GM15510 (cell line): Measurements from ENCODE around the gene TGM1.

ENCODE experiments used
- POLR2A ChIP-seq: IDR thresholded peaks from 3 replicates; pipeline ENCODE4 v1.6.1; 2011; ENCODE audit warnings: borderline replicate concordance; ENCODE audit not compliant: insufficient read length; ENCODE audit errors: extremely low read depth

The TGM1 gene

DNA sequence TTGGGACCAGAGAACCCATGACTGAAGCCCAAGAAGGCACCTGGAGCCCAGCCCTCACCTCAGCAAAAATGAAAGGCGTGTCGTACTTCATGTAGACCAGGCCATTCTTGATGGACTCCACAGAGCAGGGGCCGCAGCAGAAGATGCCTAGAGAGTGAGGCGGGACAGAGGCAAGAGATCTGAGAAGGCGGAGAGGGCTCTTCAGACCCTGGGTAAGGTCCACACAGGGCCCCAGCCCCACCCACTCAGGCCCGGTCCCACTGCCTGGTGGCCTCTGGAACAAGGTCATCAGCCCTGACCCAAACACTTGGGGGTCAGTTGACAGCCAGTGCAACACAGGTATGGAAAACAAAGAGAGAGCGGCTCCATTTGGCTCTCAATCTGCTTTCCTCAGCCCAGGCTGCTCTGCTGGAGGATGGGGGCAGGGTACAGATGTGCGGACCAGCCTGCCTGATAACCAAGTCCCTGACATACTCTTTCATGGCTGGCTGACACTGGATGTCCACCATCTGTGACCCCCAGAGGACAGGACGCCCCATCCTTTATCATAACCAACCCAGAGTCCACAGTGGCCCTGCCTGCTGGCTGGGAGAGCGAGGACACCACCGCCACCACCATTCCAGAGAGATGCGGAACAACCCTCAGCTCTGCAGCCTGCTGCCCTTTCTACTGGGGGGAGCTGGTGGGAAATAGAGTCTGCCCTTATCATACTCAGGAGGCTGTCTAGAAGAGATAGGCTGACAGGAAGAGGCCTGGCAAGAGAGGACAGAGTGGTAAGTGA lies 6.9 kb downstream of the TGM1 start:
- no peak for TF ChIP-seq POLR2A

DNA sequence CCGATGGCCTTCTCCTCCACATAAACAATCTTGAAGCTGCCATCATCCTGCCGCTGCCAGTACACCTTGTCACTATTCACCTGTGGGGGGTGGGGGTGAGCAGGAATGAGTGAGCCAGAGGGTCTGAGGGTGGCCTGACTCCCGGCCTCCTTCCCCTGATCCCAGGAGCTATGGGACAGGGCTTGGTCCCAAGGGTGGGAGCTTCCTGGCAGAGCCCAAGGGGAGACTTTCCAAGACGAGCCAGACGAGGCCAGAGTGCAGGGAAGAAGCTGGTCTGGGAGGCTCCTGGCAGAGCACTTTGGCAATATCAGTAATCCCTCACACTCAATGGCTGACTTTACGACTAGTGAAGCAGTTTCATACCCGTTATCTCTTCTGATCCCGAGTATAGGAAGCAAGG lies 7.5 kb downstream of the TGM1 start:
- TF ChIP-seq POLR2A, result no peak

DNA sequence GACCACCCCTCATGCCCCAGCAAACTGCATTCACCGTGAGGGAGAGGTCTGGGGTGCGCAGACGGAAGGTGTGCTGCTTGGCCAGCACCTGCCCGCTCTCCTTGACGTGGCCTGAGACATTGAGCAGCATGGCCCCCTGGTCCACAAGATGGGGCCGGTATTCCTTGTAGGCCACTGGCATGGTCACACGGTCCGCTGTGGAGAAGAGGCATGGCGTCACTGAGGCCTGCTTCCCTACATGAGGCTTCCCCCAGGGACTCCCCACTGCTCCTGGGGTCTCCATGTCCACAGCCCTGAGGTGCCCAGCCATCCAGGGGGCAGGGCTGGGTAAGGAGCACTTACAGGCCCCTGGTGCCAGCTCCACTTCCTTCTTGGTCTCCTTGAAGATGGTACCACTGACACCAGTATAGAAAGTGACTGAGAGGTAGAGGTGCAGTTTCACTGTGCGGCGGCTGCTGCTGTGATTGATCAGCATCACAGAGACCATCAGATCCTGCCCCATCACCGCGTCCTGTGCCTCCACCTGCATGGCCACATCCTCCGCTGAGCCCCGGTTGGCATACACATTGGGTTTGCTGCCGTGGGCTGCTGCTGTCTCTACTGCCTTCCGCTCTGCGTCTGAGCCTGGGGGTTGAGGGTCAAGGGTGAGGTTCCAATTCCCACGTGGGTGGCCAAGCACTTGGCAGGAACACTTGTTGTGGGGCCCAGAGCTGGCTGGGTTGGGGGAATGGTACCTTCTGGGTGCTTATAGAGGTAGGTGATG lies 8.2 kb downstream of the TGM1 start:
- TF ChIP-seq POLR2A, result no peak

DNA sequence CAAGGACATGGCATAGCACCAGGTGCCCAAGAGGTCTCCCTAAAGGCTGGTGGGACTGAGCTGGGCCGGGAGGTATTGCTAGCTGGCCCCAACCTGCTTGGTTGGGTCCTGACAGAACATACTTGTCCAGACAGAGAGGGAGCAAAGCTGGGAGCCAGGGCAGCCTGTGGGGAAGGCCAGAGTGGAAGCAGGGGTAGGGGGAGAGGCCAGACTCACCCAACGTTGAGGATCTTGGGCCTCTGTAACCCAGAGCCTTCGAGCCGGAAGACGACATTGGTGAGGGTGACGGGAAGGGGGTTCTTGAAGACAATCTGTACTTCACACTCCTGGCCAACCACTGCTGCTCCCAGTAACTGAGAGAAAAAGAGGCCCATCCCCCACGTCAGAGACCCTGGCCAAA lies 9.0 kb downstream of the TGM1 start:
- no peak for TF ChIP-seq POLR2A

DNA sequence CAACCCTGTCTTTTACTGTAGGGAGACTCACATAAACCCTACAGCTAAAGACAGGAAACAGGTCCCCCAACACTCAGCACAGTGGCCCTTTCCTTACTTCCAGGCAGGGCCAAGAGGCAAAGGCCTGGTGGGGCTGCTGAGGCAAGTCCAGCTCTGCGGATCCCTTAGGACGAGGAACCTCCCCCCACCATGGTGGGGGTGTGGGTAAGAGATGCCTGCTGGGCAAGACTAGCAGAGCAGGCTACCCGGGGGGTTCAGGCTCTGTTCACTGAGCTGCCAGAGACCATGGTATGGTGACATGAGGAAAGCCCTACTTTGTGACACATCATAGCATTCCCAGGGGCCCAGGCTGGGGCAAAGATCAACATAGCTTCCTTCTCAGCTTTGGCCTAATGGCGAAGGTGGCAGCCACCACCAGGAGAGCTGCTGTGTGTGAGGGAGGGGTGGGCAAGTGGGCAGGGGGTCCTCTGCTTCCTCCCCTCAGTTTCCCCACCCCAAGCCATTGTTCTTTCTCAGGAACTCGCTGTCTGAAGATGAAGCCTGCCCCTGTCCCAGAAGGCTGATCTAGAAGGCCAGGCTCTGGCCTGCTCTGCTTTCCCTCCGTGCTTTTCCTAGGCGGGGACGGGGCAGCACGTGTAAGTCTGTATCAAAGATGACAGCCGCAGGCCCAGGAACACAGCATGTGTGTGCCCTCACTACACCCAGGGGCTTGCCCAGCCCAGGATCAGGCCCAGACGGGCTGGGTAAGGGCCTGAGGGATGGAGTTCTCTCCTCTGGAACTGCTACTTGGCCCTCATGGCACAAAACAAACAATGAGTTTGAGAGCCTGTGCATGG lies 10.5 kb downstream of the TGM1 start:
- TF ChIP-seq POLR2A, result no peak

DNA sequence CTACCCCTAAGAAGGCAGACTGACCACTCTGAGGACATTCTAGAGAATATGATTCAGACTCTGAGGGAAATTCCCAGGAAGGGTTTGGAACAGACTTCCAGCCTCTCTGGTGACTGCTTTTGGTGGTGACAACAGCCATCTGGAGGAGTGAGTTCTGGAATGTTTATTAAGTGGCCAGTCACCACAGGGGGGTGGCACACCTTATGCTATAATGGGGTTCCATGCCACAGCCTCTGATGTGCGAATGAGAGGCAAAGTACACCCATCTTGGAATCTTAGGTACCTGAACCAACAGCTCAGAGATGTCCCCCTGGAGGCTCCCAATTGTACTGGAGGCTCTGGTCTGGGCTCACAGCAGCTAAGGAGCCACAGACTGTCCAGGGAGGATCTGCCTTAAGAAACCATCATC lies 11.1 kb downstream of the TGM1 start:
- no peak for TF ChIP-seq POLR2A

DNA sequence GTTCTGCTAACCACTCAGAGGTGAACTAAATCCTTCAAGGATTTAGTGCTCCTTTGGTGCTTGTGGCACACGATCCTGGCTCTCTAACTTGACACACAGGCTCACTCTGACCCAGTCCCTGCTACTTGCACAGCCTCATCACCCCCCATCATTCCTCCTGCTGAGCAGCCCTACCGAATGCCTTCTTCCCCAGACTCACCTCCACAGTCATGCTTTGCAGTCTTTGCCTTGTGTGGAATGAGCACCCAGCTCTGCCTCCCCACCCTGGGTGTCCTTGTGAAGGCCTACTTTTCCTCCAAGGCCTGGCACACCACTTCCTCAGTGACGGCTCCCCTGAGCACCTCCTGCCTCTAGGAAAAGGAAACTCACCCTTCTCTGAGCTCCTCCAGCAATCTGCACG lies 12.6 kb downstream of the TGM1 start:
- TF ChIP-seq POLR2A, result no peak

DNA sequence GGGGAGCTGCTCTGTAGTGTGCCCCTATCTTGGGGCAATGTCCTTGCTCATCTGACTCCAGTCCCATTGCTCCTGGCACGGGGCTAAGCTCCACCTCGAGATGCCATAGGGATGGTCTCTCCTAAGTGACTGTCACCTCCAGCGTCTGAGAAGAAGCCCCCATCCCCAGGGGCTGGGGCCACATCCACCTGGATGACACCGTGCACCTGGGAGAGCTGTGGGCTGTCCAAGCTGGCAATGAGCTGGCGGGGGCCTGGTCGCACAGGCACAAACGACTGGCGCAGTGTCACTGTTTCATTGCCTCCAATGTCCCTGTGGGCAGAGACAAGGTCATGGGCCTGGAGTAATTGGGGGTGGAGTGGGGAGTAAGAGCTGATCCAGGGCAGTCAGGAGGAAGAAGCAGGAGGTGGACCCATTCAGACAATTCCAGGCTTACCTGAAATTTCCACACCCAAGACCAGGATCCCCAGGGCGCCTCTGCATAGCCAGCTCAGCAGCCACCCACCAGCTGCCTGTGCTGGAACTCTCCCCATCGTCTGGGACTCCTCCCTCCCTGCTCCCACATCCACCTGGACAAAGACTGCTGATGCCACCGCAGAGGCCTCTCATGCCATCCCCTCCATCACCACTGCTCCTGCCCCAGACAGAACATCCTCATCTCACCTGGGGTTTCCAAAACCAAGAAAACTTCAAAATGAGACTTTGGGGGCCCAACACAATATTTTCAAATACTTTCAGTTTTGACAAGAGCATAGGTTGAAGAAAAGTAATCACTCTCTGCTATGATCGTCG lies 13.6 kb downstream of the TGM1 start:
- no peak for TF ChIP-seq POLR2A

DNA sequence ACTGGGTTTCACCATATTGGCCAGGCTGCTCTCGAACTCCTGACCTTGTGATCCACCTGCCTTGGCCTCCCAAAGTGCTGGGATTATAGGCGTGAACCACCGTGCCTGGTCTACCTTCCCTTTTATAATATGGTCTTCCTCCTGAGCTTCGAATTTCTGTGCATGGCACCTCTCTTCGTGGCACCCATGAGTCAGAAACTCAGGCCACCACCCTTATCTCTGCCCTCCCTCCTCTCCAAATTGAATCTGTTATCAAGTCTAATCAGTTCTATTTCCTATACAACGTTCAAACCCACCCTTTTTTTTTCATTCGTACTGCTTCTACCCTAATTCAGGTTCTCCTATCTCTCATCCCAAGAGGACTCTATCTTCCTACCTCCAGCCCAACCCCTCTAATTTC lies 15.6 kb downstream of the TGM1 start:
- no peak for TF ChIP-seq POLR2A

DNA sequence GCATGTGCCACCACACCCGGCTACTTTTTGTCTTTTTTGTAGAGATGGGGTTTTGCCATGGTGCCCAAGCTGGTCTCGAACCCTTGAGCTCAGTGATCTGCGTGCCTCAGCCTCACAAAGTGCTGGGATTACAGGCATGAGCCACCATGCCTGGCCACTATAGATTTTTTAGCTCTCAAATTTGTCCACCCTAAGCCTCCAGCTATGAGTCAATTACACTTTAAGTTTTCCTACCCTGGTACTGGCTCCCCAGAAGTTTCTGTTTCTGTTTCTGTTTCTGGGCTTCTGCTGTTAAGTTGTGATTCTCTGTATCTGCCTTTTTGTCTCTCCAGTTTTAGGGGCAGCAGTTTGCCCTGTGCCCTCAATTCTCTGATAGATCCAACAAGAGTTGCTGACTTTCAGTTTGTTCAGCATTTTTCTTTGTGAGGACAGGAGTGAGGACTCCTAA lies 16.2 kb downstream of the TGM1 start:
- TF ChIP-seq POLR2A, result no peak

DNA sequence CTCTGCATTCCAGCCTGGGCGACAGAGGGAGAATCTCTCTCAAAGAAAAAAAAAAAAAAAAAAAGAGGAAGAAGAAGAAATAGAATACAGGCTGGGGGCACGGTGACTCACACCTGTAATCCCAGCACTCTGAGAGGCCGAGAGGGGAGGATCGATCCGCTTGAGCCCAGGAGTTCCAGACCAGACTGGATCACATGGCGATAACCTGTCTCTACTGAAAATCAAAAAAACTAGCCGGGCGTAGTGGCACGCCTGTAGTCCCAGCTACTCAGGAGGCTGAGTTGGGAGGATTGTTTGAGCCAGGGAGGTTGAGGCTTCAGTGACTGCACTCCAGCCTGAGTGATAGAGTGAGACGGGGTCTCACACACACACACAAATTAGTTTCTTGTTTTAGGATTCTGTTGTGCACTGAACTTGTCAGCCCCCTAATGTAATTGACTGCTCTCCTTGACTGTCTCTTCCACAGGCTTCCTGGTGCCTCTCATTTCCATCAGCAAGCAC lies 19.6 kb downstream of the TGM1 start:
- TF ChIP-seq POLR2A, result no peak

DNA sequence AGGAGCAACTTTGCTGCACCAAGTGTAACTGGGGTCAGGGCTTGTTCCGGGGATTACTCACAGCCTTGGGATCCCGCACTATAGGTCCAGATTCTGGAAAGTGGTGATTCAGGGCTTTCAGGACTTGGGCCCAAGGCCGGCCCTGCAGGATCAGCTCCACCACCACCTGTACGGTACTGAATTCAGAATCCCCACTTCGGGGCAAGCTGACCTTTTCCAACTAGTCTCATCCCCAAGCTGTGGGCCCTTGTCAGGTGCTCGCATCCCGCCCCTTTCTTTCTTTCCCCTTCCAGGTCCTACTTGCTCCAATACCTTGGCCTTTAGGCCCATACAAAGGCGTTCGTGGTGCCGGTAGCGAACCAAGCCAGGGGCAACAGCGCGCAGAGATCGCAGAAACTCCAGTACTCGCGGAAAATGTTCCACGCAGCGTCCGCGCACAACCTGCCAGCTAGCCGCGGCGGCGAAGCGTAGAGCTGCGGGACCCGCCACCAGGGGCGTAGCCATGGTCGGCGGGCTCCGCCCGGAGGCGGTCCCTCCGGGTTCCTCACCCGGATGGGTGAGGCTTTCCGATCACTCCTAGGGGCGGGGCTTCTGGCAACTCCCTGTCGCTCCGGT lies 21.0 kb downstream of the TGM1 start:
- no peak for TF ChIP-seq POLR2A

DNA sequence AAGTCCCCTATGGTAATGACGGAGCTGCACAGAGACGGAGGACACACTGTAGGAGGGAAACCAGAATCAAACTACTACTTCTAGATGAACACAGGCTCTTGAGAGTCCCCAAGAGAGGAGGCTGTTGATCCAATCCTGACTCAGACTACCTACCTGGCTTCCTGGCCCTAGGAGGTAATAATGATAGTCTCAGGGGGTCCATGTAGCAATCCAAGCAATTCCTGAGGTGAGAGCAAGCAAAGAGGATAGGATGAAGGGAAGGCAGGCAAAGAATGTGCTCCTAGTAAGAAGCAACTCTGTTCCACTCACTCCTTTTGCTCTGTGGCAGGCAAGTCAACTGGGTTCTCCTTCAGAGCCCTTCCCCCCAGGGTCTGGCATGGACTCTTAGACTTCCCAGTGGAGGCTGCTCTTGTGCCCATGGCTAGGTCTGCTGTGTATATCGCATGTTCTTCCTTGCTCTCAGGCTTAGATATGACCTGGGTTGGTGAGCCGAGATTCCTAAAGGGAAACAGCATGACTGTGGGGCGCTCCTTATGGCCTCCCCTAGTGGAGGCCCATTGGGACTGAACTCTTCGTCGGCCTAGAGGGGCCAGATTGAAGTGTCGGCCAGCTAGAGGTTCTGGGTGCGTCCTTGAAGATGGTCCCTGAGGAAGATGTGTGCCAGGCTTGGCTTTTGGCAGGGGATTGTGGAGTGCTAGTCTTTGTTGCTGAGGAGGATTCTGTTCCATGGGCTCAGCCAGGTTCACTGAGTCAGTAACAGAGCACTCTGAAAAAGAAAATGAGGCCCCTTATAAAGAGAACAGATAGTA lies 22.7 kb downstream of the TGM1 start:
- no peak for TF ChIP-seq POLR2A
